GM12874 (cell line): ENCODE measurements around the gene AFDN.

Source experiments
- TF ChIP-seq, protein P1 (sequence below): IDR thresholded peaks from 2 replicates; pipeline ENCODE4 v1.5.1; 2011; ENCODE audit warnings: low read depth, mild to moderate bottlenecking, control low read depth, low read length, moderate library complexity; ENCODE audit not compliant: insufficient read depth

AFDN gene

DNA sequence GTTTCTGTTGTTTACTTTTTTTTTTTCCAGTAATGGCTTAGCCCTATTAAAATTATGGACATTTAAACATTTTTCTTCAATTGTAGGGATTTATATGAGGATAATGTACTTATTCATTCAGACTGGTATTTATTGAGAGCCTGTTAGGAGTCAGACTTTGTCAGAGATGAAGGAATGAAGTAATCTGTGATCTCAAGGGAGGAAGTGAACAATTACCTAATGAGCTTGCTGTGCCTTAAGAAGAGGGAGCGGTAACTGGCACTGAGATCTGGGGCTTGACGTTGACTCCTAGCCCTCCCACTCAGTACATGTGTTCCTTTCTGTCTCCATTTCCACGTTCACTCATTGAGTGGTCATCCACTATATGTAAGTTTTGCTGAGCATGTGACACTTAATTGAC lies 12.6 kb downstream of the AFDN start:
- TF ChIP-seq, protein P1, sequence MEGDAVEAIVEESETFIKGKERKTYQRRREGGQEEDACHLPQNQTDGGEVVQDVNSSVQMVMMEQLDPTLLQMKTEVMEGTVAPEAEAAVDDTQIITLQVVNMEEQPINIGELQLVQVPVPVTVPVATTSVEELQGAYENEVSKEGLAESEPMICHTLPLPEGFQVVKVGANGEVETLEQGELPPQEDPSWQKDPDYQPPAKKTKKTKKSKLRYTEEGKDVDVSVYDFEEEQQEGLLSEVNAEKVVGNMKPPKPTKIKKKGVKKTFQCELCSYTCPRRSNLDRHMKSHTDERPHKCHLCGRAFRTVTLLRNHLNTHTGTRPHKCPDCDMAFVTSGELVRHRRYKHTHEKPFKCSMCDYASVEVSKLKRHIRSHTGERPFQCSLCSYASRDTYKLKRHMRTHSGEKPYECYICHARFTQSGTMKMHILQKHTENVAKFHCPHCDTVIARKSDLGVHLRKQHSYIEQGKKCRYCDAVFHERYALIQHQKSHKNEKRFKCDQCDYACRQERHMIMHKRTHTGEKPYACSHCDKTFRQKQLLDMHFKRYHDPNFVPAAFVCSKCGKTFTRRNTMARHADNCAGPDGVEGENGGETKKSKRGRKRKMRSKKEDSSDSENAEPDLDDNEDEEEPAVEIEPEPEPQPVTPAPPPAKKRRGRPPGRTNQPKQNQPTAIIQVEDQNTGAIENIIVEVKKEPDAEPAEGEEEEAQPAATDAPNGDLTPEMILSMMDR: no peak

DNA sequence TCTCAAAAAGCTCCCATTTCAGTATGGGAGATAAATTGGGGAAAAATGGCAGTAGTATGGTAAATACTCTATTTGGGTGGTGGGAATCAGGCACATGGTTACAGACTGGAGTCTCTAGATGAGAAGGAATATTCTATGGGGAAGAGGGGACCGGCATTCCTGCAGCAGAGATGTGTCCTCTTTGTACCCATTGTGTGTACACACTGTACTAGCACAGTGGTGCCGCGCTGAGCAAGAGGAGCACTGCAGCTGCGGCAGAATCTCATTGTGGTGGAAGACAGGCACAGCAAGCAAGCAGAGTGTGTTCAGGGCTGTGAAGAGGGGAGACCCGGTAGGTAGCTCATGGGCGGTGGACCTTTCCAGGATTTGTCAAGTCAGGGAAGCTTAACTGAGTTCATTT lies 13.0 kb downstream of the AFDN start:
- TF ChIP-seq, protein P1: no peak

DNA sequence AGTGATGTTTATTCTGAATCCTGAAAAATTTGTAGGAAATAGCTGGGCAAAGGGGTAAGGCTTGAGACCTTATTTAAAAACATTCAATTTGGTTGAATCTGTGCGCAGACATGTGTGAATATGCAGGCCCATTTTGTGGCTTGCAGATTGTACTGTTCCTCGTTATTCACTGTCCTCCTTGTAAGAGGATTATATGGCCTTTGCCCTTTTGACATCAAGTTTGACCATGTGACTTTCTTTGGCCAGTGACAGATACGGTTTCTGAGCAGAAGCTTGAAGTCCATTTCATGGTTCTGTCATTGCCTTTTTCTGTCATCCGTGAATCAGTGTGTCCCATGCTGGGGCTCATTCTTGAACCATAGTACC lies 13.4 kb downstream of the AFDN start:
- TF ChIP-seq, protein P1: no peak

DNA sequence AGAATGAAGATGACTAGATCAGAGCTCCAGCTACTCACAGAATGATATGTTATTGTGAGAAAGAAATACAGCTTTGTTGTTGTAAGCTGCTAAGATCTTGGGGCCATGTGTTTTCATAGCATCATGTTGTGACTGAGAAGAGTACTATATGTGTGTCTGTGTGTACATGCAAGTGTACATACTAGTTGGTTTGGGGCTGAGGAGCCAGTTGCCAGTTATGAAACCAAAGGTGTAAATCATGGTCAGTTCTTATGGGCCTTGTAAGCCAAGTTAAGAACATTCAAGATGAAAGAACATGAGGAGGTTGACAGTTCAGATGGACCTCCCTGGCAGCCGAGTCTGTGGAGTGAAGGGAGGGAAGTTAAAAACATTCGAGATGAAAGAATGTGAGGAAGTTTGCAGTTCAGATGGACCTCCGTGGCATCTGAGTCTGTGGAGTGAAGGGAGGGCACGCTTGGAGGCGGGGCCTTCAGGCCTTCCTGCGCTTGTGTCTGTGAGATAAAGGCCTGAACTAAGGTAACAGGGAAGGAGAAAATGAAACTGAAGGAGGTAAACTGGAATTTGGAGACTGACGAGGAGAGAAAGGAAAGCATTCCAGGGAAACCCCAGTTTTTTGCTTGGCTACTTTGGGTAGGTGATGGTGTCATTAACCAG lies 13.9 kb downstream of the AFDN start:
- TF ChIP-seq, protein P1: no peak

DNA sequence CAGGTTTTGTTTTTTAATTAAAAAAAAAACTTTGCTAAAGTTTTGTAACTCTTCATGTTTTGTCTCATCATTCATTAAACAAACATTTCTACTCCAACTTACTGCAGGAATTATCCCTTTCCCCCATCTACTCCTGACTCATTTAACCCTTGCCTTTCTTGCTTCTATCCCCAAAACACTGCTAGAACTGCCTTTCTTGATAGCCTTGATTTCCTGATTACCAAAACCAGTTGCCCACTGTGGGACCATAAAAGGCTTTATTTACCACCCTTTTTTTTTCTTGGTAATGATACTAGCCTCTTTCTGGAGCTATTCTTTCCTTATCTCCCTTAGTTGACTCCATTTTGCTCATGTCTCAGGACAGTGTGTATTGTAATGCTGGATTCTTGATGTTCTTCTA lies 15.3 kb downstream of the AFDN start:
- TF ChIP-seq, protein P1: no peak

DNA sequence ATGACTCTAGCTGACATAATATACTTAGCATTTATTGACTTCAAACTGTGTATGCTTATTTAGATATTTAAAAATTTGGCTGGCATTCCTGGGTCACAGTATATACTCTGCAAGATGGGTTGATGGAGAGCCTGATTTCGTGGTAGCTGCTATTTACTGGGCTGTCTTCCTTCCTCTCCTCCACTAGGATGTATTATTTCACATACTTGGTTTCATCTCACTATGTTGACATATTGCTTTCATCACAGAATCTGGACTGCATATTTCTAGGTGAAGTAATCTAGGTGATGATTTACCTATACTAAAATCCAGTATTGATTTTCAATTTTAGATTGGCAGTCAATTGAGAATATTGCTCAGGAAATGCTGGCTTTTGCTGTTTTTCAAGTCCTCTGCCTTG lies 15.7 kb downstream of the AFDN start:
- TF ChIP-seq, protein P1: no peak

DNA sequence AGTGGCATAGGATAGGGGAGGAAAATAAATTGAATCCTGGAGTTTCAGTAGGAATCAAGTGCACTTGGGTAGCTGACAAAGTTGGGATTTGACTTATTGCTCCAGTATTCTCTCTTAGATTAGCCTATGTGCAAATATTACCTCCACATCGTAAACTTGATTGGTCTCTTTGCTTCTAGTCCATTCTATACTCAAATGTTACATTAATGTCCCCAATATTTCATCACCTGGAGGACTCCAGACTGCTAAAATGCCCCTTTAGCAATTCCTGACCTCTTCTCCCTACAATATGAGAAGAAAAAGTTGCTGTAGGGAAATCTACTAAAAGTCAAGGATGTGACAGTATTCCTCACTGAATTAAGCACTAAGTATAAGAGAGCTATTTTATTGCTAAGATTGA lies 16.3 kb downstream of the AFDN start:
- TF ChIP-seq, protein P1: no peak
